Measurements from ENCODE around the gene NHS.
"Not testable (repeated sequence)": the region's sequence is repeated elsewhere in the genome, so short reads cannot be mapped to it uniquely, and the experiment has no call there.

The NHS gene

GRCh38 chrX:17552044-17552650 lies 177.1 kb downstream of the NHS start:
- peak; percentile 38 for DNase-seq

GRCh38 chrX:17553469-17553868 lies 178.5 kb downstream of the NHS start:
- DNase-seq: peak; percentile 68

- no peak for DNase-seq
Observed at GRCh38 chrX:17553961-17554482, 179.0 kb downstream of the NHS start.

- no peak for DNase-seq
Observed at GRCh38 chrX:17554914-17555313, 179.9 kb downstream of the NHS start.

GRCh38 chrX:17555846-17556245 lies 180.8 kb downstream of the NHS start:
- DNase-seq: no peak

- DNase-seq: peak; percentile 88
Observed at GRCh38 chrX:17559728-17560379, 184.9 kb downstream of the NHS start.

GRCh38 chrX:17560385-17560784 lies 185.4 kb downstream of the NHS start:
- DNase-seq: no peak

- no peak for DNase-seq
Observed at GRCh38 chrX:17563076-17563475, 188.1 kb downstream of the NHS start.

GRCh38 chrX:17563515-17563914 lies 188.5 kb downstream of the NHS start:
- peak; percentile 64 for DNase-seq

- DNase-seq: no peak
Observed at GRCh38 chrX:17564689-17565409, 189.8 kb downstream of the NHS start.

GRCh38 chrX:17566740-17567139 lies 191.7 kb downstream of the NHS start:
- DNase-seq: no peak

GRCh38 chrX:17567187-17567586 lies 192.2 kb downstream of the NHS start:
- no peak for DNase-seq

- no peak for DNase-seq
Observed at GRCh38 chrX:17567821-17568220, 192.8 kb downstream of the NHS start.

- DNase-seq: not testable (repeated sequence)
Observed at GRCh38 chrX:17568804-17569203, 193.8 kb downstream of the NHS start.

GRCh38 chrX:17579026-17579425 lies 204.0 kb downstream of the NHS start:
- peak; percentile 53 for DNase-seq

- peak; percentile 84 for DNase-seq
Observed at GRCh38 chrX:17580539-17581152, 205.6 kb downstream of the NHS start.

- DNase-seq: no peak
Observed at GRCh38 chrX:17581641-17582040, 206.6 kb downstream of the NHS start.

- DNase-seq: peak; percentile 69
Observed at GRCh38 chrX:17584248-17584681, 209.3 kb downstream of the NHS start.

GRCh38 chrX:17585006-17585405 lies 210.0 kb downstream of the NHS start:
- DNase-seq: no peak

- no peak for DNase-seq
Observed at GRCh38 chrX:17587366-17587765, 212.4 kb downstream of the NHS start.

GRCh38 chrX:17588303-17588702 lies 213.3 kb downstream of the NHS start:
- no peak for DNase-seq

- DNase-seq: peak; percentile 76
Observed at GRCh38 chrX:17590892-17591740, 216.1 kb downstream of the NHS start.

- DNase-seq: peak; percentile 80
Observed at GRCh38 chrX:17591741-17592110, 216.7 kb downstream of the NHS start.
